Suprapubic skin (tissue), 4 donors: ENCODE data around the gene GYS2. TPM values are rescaled to one million over a fixed set of nuclear protein-coding genes. Genes with fewer than 3 reads are reported as not detected.

Experiments
- DNase-seq, 2 donors: peaks; one replicate each; pipeline ENCODE4 v3.0.0-alpha.2; 2019; ENCODE audit warnings: low spot score in 2 of 2
- H3K27ac ChIP-seq: fragments of 200-600 bp; sonication (generic); one replicate; pipeline ENCODE4 v1.5.1; 2019
- H3K27me3 ChIP-seq: fragments of 200-600 bp; sonication (generic); one replicate; pipeline ENCODE4 v1.5.1; 2019
- H3K36me3 ChIP-seq: fragments of 200-600 bp; sonication (generic); one replicate; pipeline ENCODE4 v1.5.1; 2019
- H3K4me1 ChIP-seq: fragments of 200-600 bp; sonication (generic); one replicate; pipeline ENCODE4 v1.5.1; 2019
- H3K4me3 ChIP-seq: fragments of 200-600 bp; sonication (generic); one replicate; pipeline ENCODE4 v1.5.1; 2019; ENCODE audit warnings: mild to moderate bottlenecking
- H3K9me3 ChIP-seq: fragments of 200-600 bp; sonication (generic); one replicate; pipeline ENCODE4 v1.5.1; 2019
- EP300 ChIP-seq: sonication (generic); formaldehyde crosslinking; IDR thresholded peaks from one replicate; pipeline ENCODE4 v1.6.1; 2017; ENCODE audit warnings: antibody characterized with exemption
- POLR2A ChIP-seq, 2 donors: fragments of 450-650 bp; IDR thresholded peaks; one replicate each; pipeline ENCODE4 v1.6.1; 2017; ENCODE audit warnings: antibody characterized with exemption in 2 of 2, mild to moderate bottlenecking in 2 of 2, moderate library complexity in 2 of 2
- POLR2AphosphoS5 ChIP-seq, 3 donors: sonication (generic); formaldehyde crosslinking; IDR thresholded peaks; one replicate each; pipeline ENCODE4 v1.6.1; 2017; ENCODE audit warnings: antibody characterized with exemption in 3 of 3
- WGBS: methylation state at CpG from one replicate; pipeline ENCODE4 v1.1.5; 2018; 5-methylcytosine and 5-hydroxymethylcytosine counted together
- total RNA-seq, 4 donors: library from RNA; depleted of rRNA; stranded (reverse); fragments of >200 nt; gene quantifications; one replicate each; pipeline ENCODE4 v1.1.0, GENCODE V29; 2016
- TF ChIP-seq, protein P1 (sequence below), 2 donors: fragments of 200-600 bp in 1 of 2; fragments of 450-650 bp in 1 of 2; sonication (generic) in 1 of 2; IDR thresholded peaks; one replicate each; pipeline ENCODE4 v1.5.1; 2016 to 2019; ENCODE audit warnings: antibody characterized with exemption in 2 of 2, mild to moderate bottlenecking in 1 of 2, moderate library complexity in 1 of 2

The GYS2 gene
- total RNA-seq, 4 donors from 2014 or later: 0.32 TPM; not detected in 3

- TF ChIP-seq POLR2AphosphoS5 (IDR thresholded peaks at IDR 0.05): no peak
- no peak for TF ChIP-seq EP300
- TF ChIP-seq, protein P1, sequence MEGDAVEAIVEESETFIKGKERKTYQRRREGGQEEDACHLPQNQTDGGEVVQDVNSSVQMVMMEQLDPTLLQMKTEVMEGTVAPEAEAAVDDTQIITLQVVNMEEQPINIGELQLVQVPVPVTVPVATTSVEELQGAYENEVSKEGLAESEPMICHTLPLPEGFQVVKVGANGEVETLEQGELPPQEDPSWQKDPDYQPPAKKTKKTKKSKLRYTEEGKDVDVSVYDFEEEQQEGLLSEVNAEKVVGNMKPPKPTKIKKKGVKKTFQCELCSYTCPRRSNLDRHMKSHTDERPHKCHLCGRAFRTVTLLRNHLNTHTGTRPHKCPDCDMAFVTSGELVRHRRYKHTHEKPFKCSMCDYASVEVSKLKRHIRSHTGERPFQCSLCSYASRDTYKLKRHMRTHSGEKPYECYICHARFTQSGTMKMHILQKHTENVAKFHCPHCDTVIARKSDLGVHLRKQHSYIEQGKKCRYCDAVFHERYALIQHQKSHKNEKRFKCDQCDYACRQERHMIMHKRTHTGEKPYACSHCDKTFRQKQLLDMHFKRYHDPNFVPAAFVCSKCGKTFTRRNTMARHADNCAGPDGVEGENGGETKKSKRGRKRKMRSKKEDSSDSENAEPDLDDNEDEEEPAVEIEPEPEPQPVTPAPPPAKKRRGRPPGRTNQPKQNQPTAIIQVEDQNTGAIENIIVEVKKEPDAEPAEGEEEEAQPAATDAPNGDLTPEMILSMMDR (IDR thresholded peaks at IDR 0.05): no peak
- TF ChIP-seq POLR2A (IDR thresholded peaks at IDR 0.05): no peak
- Histone ChIP-seq H3K4me1 (no peaks in the 10 kb centered on the region), H3K9me3 (no peaks in the 10 kb centered on the region), H3K4me3 (no peak overlapping the region), H3K36me3 (peaks cover 44% of the 10 kb centered on the region), H3K27me3 (no peaks in the 10 kb centered on the region), H3K27ac (no peak overlapping the region)
- DNase-seq: no peak
- WGBS: 96% methylated on average over 2 of the region's 2 CpGs
Observed at GRCh38 chr12:21516281-21516680, 88.4 kb downstream of the GYS2 start.

GRCh38 chr12:21509768-21510167 lies 94.9 kb downstream of the GYS2 start:
- Histone ChIP-seq H3K27me3 (no peaks in the 10 kb centered on the region), H3K9me3 (no peaks in the 10 kb centered on the region), H3K27ac (no peak overlapping the region), H3K4me3 (no peak overlapping the region), H3K4me1 (peaks cover 12% of the 10 kb centered on the region), H3K36me3 (peaks cover 47% of the 10 kb centered on the region)
- TF ChIP-seq EP300 (no peak), POLR2AphosphoS5 (IDR thresholded peaks at IDR 0.05) (no peak), POLR2A (IDR thresholded peaks at IDR 0.05) (no peak)
- TF ChIP-seq, protein P1 (IDR thresholded peaks at IDR 0.05): no peak
- 44% methylated on average over 2 of the region's 2 CpGs for whole genome bisulfite sequencing
- no peak for DNase-seq

DNA sequence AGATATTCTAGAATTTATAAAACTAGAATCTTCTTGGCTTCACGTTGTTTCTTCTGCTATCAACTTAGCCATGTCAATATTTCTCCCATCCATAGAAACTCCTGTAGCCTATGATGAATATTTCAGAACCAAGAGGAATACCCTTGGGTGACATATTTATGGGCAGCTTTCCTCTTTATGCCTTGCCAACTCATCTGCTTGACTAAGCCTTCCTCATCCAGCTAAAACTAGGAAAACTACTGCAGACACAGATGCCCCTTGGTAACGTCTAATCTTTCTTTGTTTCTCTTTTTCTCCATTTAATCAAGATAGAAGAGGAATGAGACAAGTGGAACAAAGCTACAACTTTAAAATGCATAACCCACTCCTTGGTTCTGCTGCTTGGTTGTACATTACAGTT lies 96.8 kb downstream of the GYS2 start:
- TF ChIP-seq EP300: no peak
- TF ChIP-seq POLR2A (IDR thresholded peaks at IDR 0.05): no peak
- no peak for TF ChIP-seq POLR2AphosphoS5 (IDR thresholded peaks at IDR 0.05)
- TF ChIP-seq, protein P1 (IDR thresholded peaks at IDR 0.05): no peak
- Histone ChIP-seq H3K36me3 (peaks cover 31% of the 10 kb centered on the region), H3K27me3 (no peaks in the 10 kb centered on the region), H3K9me3 (no peaks in the 10 kb centered on the region), H3K4me3 (no peak overlapping the region), H3K27ac (no peak overlapping the region), H3K4me1 (peaks cover 24% of the 10 kb centered on the region)
- WGBS: 65% methylated on average over 2 of the region's 2 CpGs
- no peak for DNase-seq

DNA sequence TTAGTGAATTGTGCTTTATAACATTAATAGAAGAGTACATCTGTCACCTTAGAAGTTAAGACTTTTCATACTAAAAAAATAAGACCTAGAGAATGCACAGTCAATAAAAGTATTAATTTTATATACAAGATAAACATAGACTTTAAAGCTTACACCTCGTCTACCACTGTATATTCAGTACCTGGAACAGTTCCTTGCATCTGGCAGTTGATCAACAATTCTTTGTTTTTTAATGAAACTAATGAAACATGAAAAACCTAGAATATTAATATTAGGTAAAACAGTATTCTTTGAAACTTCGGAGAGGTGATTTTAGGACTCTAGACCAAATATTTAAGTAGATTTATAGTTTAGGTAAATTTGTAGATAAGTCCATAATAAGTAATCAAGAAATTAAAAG lies 98.8 kb downstream of the GYS2 start:
- H3K27ac ChIP-seq: no peak overlapping the region
- peaks cover 33% of the 10 kb centered on the region for H3K4me1 ChIP-seq
- no peak overlapping the region for H3K4me3 ChIP-seq
- no peaks in the 10 kb centered on the region for H3K9me3 ChIP-seq
- TF ChIP-seq POLR2A (IDR thresholded peaks at IDR 0.05): no peak
- TF ChIP-seq, protein P1 (IDR thresholded peaks at IDR 0.05): no peak
- H3K36me3 ChIP-seq: peaks cover 17% of the 10 kb centered on the region
- no peak for DNase-seq
- no peaks in the 10 kb centered on the region for H3K27me3 ChIP-seq
- WGBS: 13% methylated on average over 2 of the region's 2 CpGs

DNA sequence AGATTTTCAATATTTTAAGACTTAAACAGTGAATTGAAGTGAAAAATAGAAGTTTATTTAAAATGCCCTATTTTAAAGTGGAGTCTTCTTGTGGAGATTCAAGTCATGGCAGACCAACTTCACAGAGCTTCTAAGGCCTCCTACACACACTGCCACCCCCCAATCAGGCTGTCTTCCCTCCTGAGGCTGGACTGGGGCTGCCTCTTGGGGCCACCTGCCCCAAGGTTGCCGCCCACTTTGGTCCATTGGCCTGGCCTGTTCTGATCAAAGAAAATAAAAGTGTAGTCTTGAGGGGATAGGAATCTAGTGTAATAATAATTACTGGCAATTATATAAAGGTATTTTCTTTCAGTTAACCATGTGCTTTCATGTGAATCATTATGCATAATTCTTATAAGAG lies 101.8 kb downstream of the GYS2 start:
- Histone ChIP-seq H3K4me1 (peaks cover 50% of the 10 kb centered on the region), H3K36me3 (peaks cover 8% of the 10 kb centered on the region), H3K9me3 (no peaks in the 10 kb centered on the region), H3K27me3 (no peaks in the 10 kb centered on the region), H3K4me3 (peak overlapping the region; percentile 90), H3K27ac (no peak overlapping the region)
- TF ChIP-seq, protein P1 (IDR thresholded peaks at IDR 0.05): no peak
- TF ChIP-seq POLR2AphosphoS5 (IDR thresholded peaks at IDR 0.05): no peak
- no peak for TF ChIP-seq EP300
- TF ChIP-seq POLR2A (IDR thresholded peaks at IDR 0.05): no peak
- no peak for DNase-seq
- WGBS: 75% methylated on average over 1 of the region's 1 CpG
